ENCODE results near the gene POTEF.
A peak's percentile ranks its signal among the peaks of the same experiment; 100 is the strongest.
"Not testable (repeated sequence)": the region's sequence is repeated elsewhere in the genome, so short reads cannot be mapped to it uniquely, and the experiment has no call there.

POTEF gene

GRCh38 chr2:130152136-130152815 lies 23.3 kb upstream of the POTEF start:
- not testable (repeated sequence) for DNase-seq

GRCh38 chr2:130151145-130151512 lies 22.1 kb upstream of the POTEF start:
- DNase-seq, result not testable (repeated sequence)

- DNase-seq, result no peak
Observed at GRCh38 chr2:130150181-130151144, 21.4 kb upstream of the POTEF start.

- DNase-seq, result not testable (repeated sequence)
Observed at GRCh38 chr2:130148515-130148914, 19.5 kb upstream of the POTEF start.

GRCh38 chr2:130145006-130145414 lies 16.0 kb upstream of the POTEF start, which contains the start of gene CCDC74B:
TSS of gene CCDC74B (minus strand) at chr2:130145112. CDS start at chr2:130144996, 116 bp downstream.
- DNase-seq, result peak; percentile 68

GRCh38 chr2:130143266-130144039 lies 14.4 kb upstream of the POTEF start:
- not testable (repeated sequence) for DNase-seq

- DNase-seq, result not testable (repeated sequence)
Observed at GRCh38 chr2:130142396-130143265, 13.6 kb upstream of the POTEF start.

- DNase-seq, result not testable (repeated sequence)
Observed at GRCh38 chr2:130141645-130142370, 12.8 kb upstream of the POTEF start.

- not testable (repeated sequence) for DNase-seq
Observed at GRCh38 chr2:130141002-130141401, 12.0 kb upstream of the POTEF start.

- not testable (repeated sequence) for DNase-seq
Observed at GRCh38 chr2:130140516-130140915, 11.5 kb upstream of the POTEF start.

- DNase-seq, result not testable (repeated sequence)
Observed at GRCh38 chr2:130139331-130140280, 10.6 kb upstream of the POTEF start.

- DNase-seq, result not testable (repeated sequence)
Observed at GRCh38 chr2:130138841-130139251, 9.8 kb upstream of the POTEF start.

- not testable (repeated sequence) for DNase-seq
Observed at GRCh38 chr2:130138326-130138725, 9.3 kb upstream of the POTEF start.

- not testable (repeated sequence) for DNase-seq
Observed at GRCh38 chr2:130137118-130137517, 8.1 kb upstream of the POTEF start.

- not testable (repeated sequence) for DNase-seq
Observed at GRCh38 chr2:130136546-130136945, 7.5 kb upstream of the POTEF start.

GRCh38 chr2:130135692-130136541 lies 6.9 kb upstream of the POTEF start:
- no peak for DNase-seq

- DNase-seq, result not testable (repeated sequence)
Observed at GRCh38 chr2:130128464-130128863, 558 bp downstream of the POTEF start.

GRCh38 chr2:130127726-130128125 lies 1.3 kb downstream of the POTEF start:
- DNase-seq, result not testable (repeated sequence)

GRCh38 chr2:130120924-130121323 lies 8.1 kb downstream of the POTEF start:
- DNase-seq, result not testable (repeated sequence)

Data from eye (tissue), 1 donor.